Endothelial cell of umbilical vein (primary cell): Measurements from ENCODE around the gene RBP4. TPM values are rescaled to one million over a fixed set of nuclear protein-coding genes. Genes with fewer than 3 reads are reported as not detected.
"Not testable (repeated sequence)": the region's sequence is repeated elsewhere in the genome, so short reads cannot be mapped to it uniquely, and the experiment has no call there.

Source experiments
- BruUV-seq: library from RNA; stranded (reverse); fragments of 400-500 nt; replicated peaks from 2 replicates; lab custom pipeline; 2021; lab: Mats Ljungman, UMichigan
- CTCF ChIA-PET: fragments of 300-600, 350-600 bp; sonication (Branson Sonifier 250); formaldehyde crosslinking; loops from one replicate; lab custom pipeline; 2021; ENCODE audit warnings: antibody characterized with exemption, inconsistent platforms; lab: Charles Lee
- POLR2A ChIA-PET: fragments of 300-600, 350-600 bp; sonication (Branson Sonifier 250); formaldehyde crosslinking; loops from one replicate; lab custom pipeline; 2021; ENCODE audit warnings: antibody characterized with exemption, inconsistent platforms; lab: Charles Lee
- DNase-seq: peaks from one replicate; pipeline ENCODE4 v3.0.0-alpha.2; 2011; ENCODE audit warnings: low read depth, low spot score
- FAIRE-seq: peaks from 2 replicates; lab custom pipeline; 2011; peaks lifted over from hg19 to GRCh38; lab: Jason Lieb, UNC
- H2AFZ ChIP-seq: 2 replicates; pipeline ENCODE4 v1.6.0; 2012; ENCODE audit warnings: low read depth, low read length, control low read depth, inconsistent platforms
- H3K27ac ChIP-seq: 2 replicates; pipeline ENCODE4 v1.5.1; 2011; ENCODE audit warnings: low read depth, mild to moderate bottlenecking, control low read depth, low read length, moderate library complexity; ENCODE audit not compliant: insufficient read depth
- H3K27me3 ChIP-seq, 2 experiments: 2 replicates each; pipeline versions ENCODE4 v1.6.0 to v1.6.1; 2011; ENCODE audit warnings: low read length in 2 of 2, mixed read lengths in 1 of 2; ENCODE audit not compliant: control insufficient read depth in 2 of 2, insufficient read depth in 2 of 2
- H3K36me3 ChIP-seq, 2 experiments: 2 replicates in 1 of 2; 3 replicates in 1 of 2; pipeline ENCODE4 v1.5.1; 2011; ENCODE audit warnings: low read length in 2 of 2, mild to moderate bottlenecking in 1 of 2, moderate library complexity in 1 of 2; ENCODE audit not compliant: control insufficient read depth in 2 of 2, insufficient read depth in 2 of 2; ENCODE audit errors: extremely low read depth in 1 of 2
- H3K4me1 ChIP-seq: 3 replicates; pipeline ENCODE4 v1.5.1; 2011; ENCODE audit warnings: mild to moderate bottlenecking, low read length; ENCODE audit not compliant: control insufficient read depth, insufficient read depth; ENCODE audit errors: extremely low read depth
- H3K4me2 ChIP-seq: 2 replicates; pipeline ENCODE4 v1.6.1; 2011; ENCODE audit warnings: low read length, control low read depth, mixed read lengths; ENCODE audit not compliant: insufficient read depth
- H3K4me3 ChIP-seq, 3 experiments: fragments of 200-600 bp in 1 of 3; sonication (generic), shearing (Covaris generic) in 1 of 3; replicated peaks in 1 of 3; 2 replicates each; pipeline ENCODE4 v1.5.1; 2011 to 2016; ENCODE audit warnings: control low read depth in 3 of 3, low read length in 3 of 3, mild to moderate bottlenecking in 2 of 3, inconsistent platforms in 1 of 3, low read depth in 1 of 3, moderate library complexity in 1 of 3; ENCODE audit not compliant: insufficient read depth in 1 of 3
- H3K79me2 ChIP-seq: 2 replicates; pipeline ENCODE4 v1.6.0; 2012; ENCODE audit warnings: low read length, inconsistent platforms; ENCODE audit not compliant: control insufficient read depth, insufficient read depth
- H3K9ac ChIP-seq: replicated peaks from 2 replicates; pipeline ENCODE3; 2011; ENCODE audit warnings: low read length, control low read depth; ENCODE audit not compliant: insufficient read depth; ENCODE audit errors: extremely low read depth
- H3K9me1 ChIP-seq: replicated peaks from 3 replicates; pipeline ENCODE4 v1.6.0; 2011; ENCODE audit warnings: mild to moderate bottlenecking, low read length; ENCODE audit not compliant: control insufficient read depth, insufficient read depth; ENCODE audit errors: extremely low read depth
- H3K9me3 ChIP-seq: replicated peaks from 2 replicates; pipeline ENCODE4 v1.5.1; 2012; ENCODE audit warnings: low read length, inconsistent platforms; ENCODE audit not compliant: control insufficient read depth, insufficient read depth
- H4K20me1 ChIP-seq: replicated peaks from 2 replicates; pipeline ENCODE3; 2011; ENCODE audit warnings: mild to moderate bottlenecking, low read length; ENCODE audit not compliant: control insufficient read depth, insufficient read depth; ENCODE audit errors: extremely low read depth
- CTCF ChIP-seq, 2 donors: IDR thresholded peaks; 1 replicate in 1 of 2; 2 replicates in 1 of 2; pipeline ENCODE4 v1.5.1; 2011; ENCODE audit warnings: low read length in 2 of 2, mild to moderate bottlenecking in 2 of 2, moderate library complexity in 2 of 2, control low read depth in 1 of 2, inconsistent platforms in 1 of 2, low read depth in 1 of 2; ENCODE audit not compliant: insufficient read depth in 1 of 2; ENCODE audit errors: extremely low read depth in 1 of 2
- EZH2 ChIP-seq: IDR thresholded peaks from 2 replicates; pipeline ENCODE4 v1.6.1; 2012; ENCODE audit warnings: borderline replicate concordance, low read depth, mild to moderate bottlenecking, moderate library complexity, low read length, inconsistent platforms; ENCODE audit not compliant: severe bottlenecking
- FOS ChIP-seq: IDR thresholded peaks from 2 replicates; pipeline ENCODE4 v1.6.1; 2011; ENCODE audit warnings: mild to moderate bottlenecking, low read length, moderate library complexity, borderline replicate concordance; ENCODE audit not compliant: insufficient read depth
- GATA2 ChIP-seq: IDR thresholded peaks from 2 replicates; pipeline ENCODE4 v1.7.0; 2011; ENCODE audit warnings: low read depth, mild to moderate bottlenecking, moderate library complexity, mixed read lengths, low read length; ENCODE audit not compliant: insufficient read length, insufficient read depth
- JUN ChIP-seq: IDR thresholded peaks from 2 replicates; pipeline ENCODE4 v1.6.1; 2011; ENCODE audit warnings: borderline replicate concordance, low read depth; ENCODE audit not compliant: insufficient read length, insufficient read depth
- MYC ChIP-seq: IDR thresholded peaks from one replicate; pipeline ENCODE4 v1.6.1; 2011; ENCODE audit warnings: mild to moderate bottlenecking, low read depth, low read length
- POLR2A ChIP-seq: IDR thresholded peaks from 2 replicates; pipeline ENCODE4 v1.6.1; 2012; ENCODE audit warnings: low read depth, mild to moderate bottlenecking, control low read depth, low read length
- POLR2AphosphoS5 ChIP-seq: IDR thresholded peaks from 2 replicates; pipeline ENCODE4 v1.6.1; 2012; ENCODE audit warnings: low read depth, mild to moderate bottlenecking, control low read depth, low read length, moderate library complexity; ENCODE audit not compliant: insufficient read depth
- dilution Hi-C: fragments of 300-500 bp; cut with MboI; formaldehyde crosslinking; loops from one replicate; pipeline ENCODE4 v1.15.0; 2019; ENCODE audit warnings: low sequenced_read_pairs; ENCODE audit not compliant: extremely low pct_ligation_motif_present
- intact Hi-C: fragments of 100-400 bp; cut with micrococcal nuclease; formaldehyde crosslinking; loops from one replicate; pipeline ENCODE4 v1.10.0; 2022
- polyA plus RNA-seq, 4 experiments: library from polyadenylated mRNA; depleted of rRNA in 3 of 4; stranded (reverse) in 3 of 4; unstranded in 1 of 4; fragments of >200 nt; gene quantifications; 2 replicates each; pipeline versions ENCODE4 v1.2.1 to v1.2.3, GENCODE V29; 2011 to 2012; ENCODE audit warnings: missing spikeins in 1 of 4
- total RNA-seq: library from RNA; stranded (reverse); gene quantifications from 2 replicates; pipeline ENCODE4 v1.2.3, GENCODE V29; 2021
- TF ChIP-seq, protein P1 (sequence below): IDR thresholded peaks from 2 replicates; pipeline ENCODE4 v1.6.1; 2011; ENCODE audit not compliant: insufficient read depth, insufficient read length

Gene RBP4
- total and polyA plus RNA-seq, 2 donors (not counting 3 experiments of a cell fraction or from before 2014, with no cell fraction given): not detected

DNA sequence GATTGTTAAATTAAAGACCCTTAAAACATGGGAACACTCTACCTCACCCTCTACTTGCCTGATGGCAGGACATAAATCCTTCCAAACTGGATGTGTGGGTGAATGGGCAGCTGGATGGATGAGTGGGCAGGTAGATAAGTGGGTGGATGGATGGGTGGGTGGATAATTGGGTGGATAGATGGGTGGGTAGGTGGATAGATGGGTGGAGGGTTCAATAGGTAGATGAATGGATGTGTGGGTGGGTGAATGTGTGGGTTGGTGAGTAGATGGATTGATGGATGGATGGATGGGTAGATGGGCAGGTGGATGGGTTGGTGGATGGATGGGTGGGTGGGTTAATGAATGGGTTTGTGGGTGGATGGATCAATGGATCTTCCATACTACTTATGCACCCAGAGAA lies 53.5 kb downstream of the RBP4 start:
- H3K27ac ChIP-seq: no peak overlapping the region
- H3K9me3 ChIP-seq: no peaks in the 10 kb centered on the region
- DNase-seq (no peak), FAIRE-seq (no peak)
- intact Hi-C loops (no loop called here), dilution Hi-C loops (no loop called here)
- H3K4me1 ChIP-seq: peaks cover 15% of the 10 kb centered on the region
- H3K36me3 ChIP-seq: no peaks in the 10 kb centered on the region
- H3K9me1 ChIP-seq: no peaks in the 10 kb centered on the region
- ChIA-PET POLR2A (no interaction called here), CTCF (no interaction called here)
- no peaks in the 10 kb centered on the region for H3K79me2 ChIP-seq
- no peak overlapping the region for H2AFZ ChIP-seq
- H4K20me1 ChIP-seq: no peaks in the 10 kb centered on the region
- no peak overlapping the region for H3K4me2 ChIP-seq
- no peak for TF ChIP-seq CTCF (IDR thresholded peaks at IDR 0.05; ENCODE audit: extremely low read depth in 1 of 2, insufficient read depth in 1 of 2, low read depth in 1 of 2, low read length in 2 of 2)
- TF ChIP-seq, protein P1, sequence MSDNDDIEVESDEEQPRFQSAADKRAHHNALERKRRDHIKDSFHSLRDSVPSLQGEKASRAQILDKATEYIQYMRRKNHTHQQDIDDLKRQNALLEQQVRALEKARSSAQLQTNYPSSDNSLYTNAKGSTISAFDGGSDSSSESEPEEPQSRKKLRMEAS: no peak
- no peak for TF ChIP-seq FOS
- no peak for TF ChIP-seq JUN
- no peak for TF ChIP-seq POLR2A
- no peak for TF ChIP-seq POLR2AphosphoS5
- no peak for TF ChIP-seq GATA2
- no peak for TF ChIP-seq MYC
- TF ChIP-seq EZH2: no peak
- H3K9ac ChIP-seq: no peak overlapping the region
- H3K27me3 ChIP-seq: no peaks in the 10 kb centered on the region
- BruUV-seq: no TSS peak
- H3K4me3 ChIP-seq: no peak overlapping the region

DNA sequence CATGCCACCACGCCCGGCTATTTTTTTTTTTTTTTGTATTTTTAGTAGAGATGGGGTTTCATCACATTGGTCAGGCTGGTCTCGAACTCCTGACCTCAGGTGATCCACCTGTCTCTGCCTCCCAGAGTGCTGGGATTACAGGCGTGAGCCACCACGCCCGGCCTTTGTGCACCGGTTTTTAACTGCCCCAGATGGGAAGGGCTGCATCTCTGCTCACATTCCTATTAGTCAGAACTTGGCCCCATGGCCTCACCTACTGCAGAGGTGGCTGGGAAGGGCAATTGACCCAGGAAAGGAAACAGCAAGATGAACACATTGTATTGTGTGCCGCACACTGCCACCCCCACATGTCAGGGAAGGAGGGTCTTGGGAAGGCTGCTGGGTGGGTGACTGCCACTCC lies 54.0 kb downstream of the RBP4 start:
- DNase-seq: not testable (repeated sequence)

More for the DNA sequence above, 54.0 kb downstream of the RBP4 start:
- H3K27me3 ChIP-seq, H3K9me3 ChIP-seq, H4K20me1 ChIP-seq, BruUV-seq, H3K9ac ChIP-seq, H3K9me1 ChIP-seq, H3K4me2 ChIP-seq, FAIRE-seq, intact Hi-C loops, H3K79me2 ChIP-seq, H3K27ac ChIP-seq, CTCF ChIA-PET, POLR2A ChIA-PET, H2AFZ ChIP-seq, H3K4me3 ChIP-seq, dilution Hi-C loops, H3K36me3 ChIP-seq: not testable (repeated sequence)
- H3K4me1 ChIP-seq: peaks cover 20% of the 10 kb centered on the region
